CD4-positive, alpha-beta memory T cell (primary cell): Measurements from ENCODE around the gene ZNF646. TPM values are rescaled to one million over a fixed set of nuclear protein-coding genes. Genes with fewer than 3 reads are reported as not detected.

Source experiments
- CTCF ChIA-PET: fragments of 350-600 bp; sonication (Branson Sonifier 250); formaldehyde crosslinking; loops from one replicate; lab custom pipeline; 2021; ENCODE audit warnings: inconsistent platforms; ENCODE audit not compliant: partially characterized antibody; lab: Charles Lee
- POLR2A ChIA-PET: fragments of 350-600 bp; sonication (Branson Sonifier 250); formaldehyde crosslinking; loops from one replicate; lab custom pipeline; 2021; ENCODE audit not compliant: partially characterized antibody; lab: Charles Lee
- DNase-seq, 5 donors: peaks; one replicate each; pipeline versions ENCODE4 v3.0.0 to v3.0.0-alpha.2; 2020 to 2022; ENCODE audit warnings: mixed read lengths in 1 of 5
- H3K27ac ChIP-seq: one replicate; pipeline ENCODE4 v1.7.0; 2013; ENCODE audit warnings: low read depth, low read length
- H3K27me3 ChIP-seq: 2 replicates; pipeline ENCODE4 v1.7.0; 2013; ENCODE audit warnings: mild to moderate bottlenecking, low read length, moderate library complexity; ENCODE audit not compliant: insufficient read depth
- H3K36me3 ChIP-seq: 2 replicates; pipeline ENCODE4 v1.7.0; 2013; ENCODE audit warnings: mild to moderate bottlenecking, low read length, moderate library complexity; ENCODE audit not compliant: insufficient read depth
- H3K4me1 ChIP-seq: 2 replicates; pipeline ENCODE4 v1.7.0; 2013; ENCODE audit warnings: mild to moderate bottlenecking, low read length, moderate library complexity; ENCODE audit not compliant: insufficient read depth
- H3K4me3 ChIP-seq, 2 donors: one replicate each; pipeline ENCODE4 v1.7.0; 2013; ENCODE audit warnings: low read length in 2 of 2, mild to moderate bottlenecking in 1 of 2
- H3K9me3 ChIP-seq, 2 donors: one replicate each; pipeline ENCODE4 v1.7.0; 2013; ENCODE audit warnings: low read length in 2 of 2, control low read depth in 1 of 2; ENCODE audit not compliant: control insufficient read depth in 1 of 2
- H3K27ac Mint-ChIP-seq, 7 donors: one replicate each; pipeline ENCODE4 v1.8.0; 2020 to 2021; ENCODE audit warnings: mixed read lengths in 7 of 7, mild to moderate bottlenecking in 6 of 7, inconsistent platforms in 3 of 7, moderate library complexity in 3 of 7
- H3K27me3 Mint-ChIP-seq, 2 donors: one replicate each; pipeline ENCODE4 v1.8.0; 2020 to 2021; ENCODE audit warnings: mixed read lengths in 2 of 2
- H3K36me3 Mint-ChIP-seq, 2 donors: one replicate each; pipeline ENCODE4 v1.8.0; 2020 to 2021; ENCODE audit warnings: mixed read lengths in 2 of 2, inconsistent platforms in 1 of 2, mild to moderate bottlenecking in 1 of 2
- H3K4me1 Mint-ChIP-seq, 4 donors: one replicate each; pipeline ENCODE4 v1.8.0; 2020 to 2021; ENCODE audit warnings: mixed read lengths in 4 of 4, mild to moderate bottlenecking in 1 of 4
- H3K4me3 Mint-ChIP-seq, 8 donors: one replicate each; pipeline ENCODE4 v1.8.0; 2020 to 2021; ENCODE audit warnings: mixed read lengths in 8 of 8, mild to moderate bottlenecking in 7 of 8, moderate library complexity in 6 of 8, inconsistent platforms in 3 of 8
- H3K9me3 Mint-ChIP-seq, 8 donors: one replicate each; pipeline ENCODE4 v1.8.0; 2020 to 2021; ENCODE audit warnings: mixed read lengths in 8 of 8, mild to moderate bottlenecking in 5 of 8, inconsistent platforms in 3 of 8, moderate library complexity in 1 of 8
- intact Hi-C: fragments of 100-400 bp; cut with micrococcal nuclease; formaldehyde crosslinking; loops from one replicate; pipeline ENCODE4 v1.15.1; 2023
- polyA plus RNA-seq, 2 donors: library from polyadenylated mRNA; unstranded; fragments of 300-500 nt; fragmentation: Illumina TruSeq; gene quantifications; one replicate each; pipeline ENCODE4 v1.2.3, GENCODE V29; 2021
- total RNA-seq, 2 experiments: library from RNA; stranded (reverse); gene quantifications; one replicate each; pipeline ENCODE4 v1.2.3, GENCODE V29; 2021

ZNF646 gene
- total and polyA plus RNA-seq, 4 experiments from 2014 or later, result 0.77 to 47.0 (median 27.9) TPM

DNA sequence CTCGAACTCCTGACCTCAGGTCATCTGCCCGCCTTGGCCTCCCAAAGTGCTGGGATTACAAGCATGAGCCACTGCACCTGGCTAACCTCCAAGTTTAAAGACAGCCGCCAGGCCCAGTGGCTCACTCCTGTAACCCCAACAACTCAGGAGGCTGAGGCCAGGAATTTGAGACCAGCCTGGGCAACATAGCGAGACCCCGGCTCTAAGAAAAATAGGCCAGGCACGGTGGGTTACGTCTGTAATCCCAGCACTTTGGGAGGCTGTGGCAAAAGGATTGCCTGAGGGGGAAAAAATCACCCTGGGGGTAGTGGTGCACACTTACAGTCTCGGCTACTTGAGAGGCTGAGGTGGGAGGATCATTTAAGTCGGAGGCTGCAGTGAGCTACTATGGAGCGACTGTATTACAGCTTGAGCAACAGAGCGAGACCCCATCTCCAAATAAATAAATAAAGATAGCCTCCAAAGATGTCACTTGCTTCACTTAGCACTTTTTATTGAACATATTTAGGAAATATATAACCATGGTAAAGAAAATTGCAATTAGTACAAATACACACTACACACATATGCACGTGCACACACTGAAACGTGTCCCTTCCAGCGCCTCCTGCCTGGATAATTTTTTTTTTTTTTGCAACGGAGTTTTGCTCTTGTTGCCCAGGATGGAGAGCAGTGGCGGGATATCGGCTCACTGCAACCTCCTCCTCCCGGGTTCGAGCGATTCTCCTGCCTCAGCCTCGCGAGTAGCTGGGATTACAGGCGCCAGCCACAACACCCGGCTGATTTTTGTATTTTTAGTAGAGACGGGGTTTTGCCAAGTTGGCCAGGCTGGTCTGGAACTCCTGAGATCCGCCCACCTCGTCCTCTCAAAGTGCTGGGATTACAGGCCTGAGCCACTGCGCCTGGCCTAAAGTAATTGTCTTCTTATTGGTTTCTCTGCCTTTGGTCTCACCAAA is 32.6 kb downstream of the ZNF646 start:
- intact Hi-C loops, result no loop called here
- Mint-ChIP-seq H3K36me3 (peaks cover 3 to 15% of the 10 kb centered on the region in 2 donors), H3K27me3 (no peaks in the 10 kb centered on the region), H3K9me3 (peaks cover 0 to 2% (median 0%) of the 10 kb centered on the region in 8 donors), H3K4me3 (peak overlapping the region; percentile 83 to 90 (median 87)), H3K27ac (no peak overlapping the region), H3K4me1 (peaks cover 8 to 23% (median 15%) of the 10 kb centered on the region in 4 donors)
- no peaks in the 10 kb centered on the region for H3K9me3 ChIP-seq
- H3K4me3 ChIP-seq, result no peak overlapping the region
- peaks cover 20% of the 10 kb centered on the region for H3K4me1 ChIP-seq
- POLR2A ChIA-PET, result interaction anchor here (1.4 kb wide), 1 partner anchor 35 kb away, joined by 3 read pairs; no protein-coding TSS in a partner anchor
- no peak overlapping the region for H3K27ac ChIP-seq
- H3K27me3 ChIP-seq, result no peaks in the 10 kb centered on the region
- H3K36me3 ChIP-seq, result no peaks in the 10 kb centered on the region
- no peak for DNase-seq
- CTCF ChIA-PET, result interaction anchor here (0.7 kb wide), 1 partner anchor 39 kb away, joined by 3 read pairs; no protein-coding TSS in a partner anchor

DNA sequence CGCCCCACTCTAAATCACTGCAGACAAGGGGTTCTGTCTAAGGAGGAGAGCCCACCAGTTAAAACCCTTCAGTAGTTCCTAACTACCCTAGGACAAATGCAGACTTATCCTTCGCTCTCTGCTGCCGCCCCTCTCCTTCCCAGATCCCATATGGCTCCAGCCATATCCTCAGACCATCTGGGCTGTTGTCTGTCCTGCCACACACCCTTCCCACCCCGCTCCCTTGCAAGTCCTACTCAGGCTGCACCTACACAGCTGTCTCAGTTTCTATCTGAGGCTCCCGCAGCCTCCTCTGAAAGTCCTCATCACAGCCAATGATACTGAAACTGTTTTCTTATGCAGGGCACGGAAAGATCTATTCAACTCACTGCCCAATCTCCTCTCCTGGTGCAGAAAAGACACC is 33.2 kb downstream of the ZNF646 start:
- Mint-ChIP-seq H3K27ac (peak overlapping the region in 6 of 7 donors; percentile 48 to 94 (median 85)), H3K9me3 (no peaks in the 10 kb centered on the region)
- intact Hi-C loops, result no loop called here

DNA sequence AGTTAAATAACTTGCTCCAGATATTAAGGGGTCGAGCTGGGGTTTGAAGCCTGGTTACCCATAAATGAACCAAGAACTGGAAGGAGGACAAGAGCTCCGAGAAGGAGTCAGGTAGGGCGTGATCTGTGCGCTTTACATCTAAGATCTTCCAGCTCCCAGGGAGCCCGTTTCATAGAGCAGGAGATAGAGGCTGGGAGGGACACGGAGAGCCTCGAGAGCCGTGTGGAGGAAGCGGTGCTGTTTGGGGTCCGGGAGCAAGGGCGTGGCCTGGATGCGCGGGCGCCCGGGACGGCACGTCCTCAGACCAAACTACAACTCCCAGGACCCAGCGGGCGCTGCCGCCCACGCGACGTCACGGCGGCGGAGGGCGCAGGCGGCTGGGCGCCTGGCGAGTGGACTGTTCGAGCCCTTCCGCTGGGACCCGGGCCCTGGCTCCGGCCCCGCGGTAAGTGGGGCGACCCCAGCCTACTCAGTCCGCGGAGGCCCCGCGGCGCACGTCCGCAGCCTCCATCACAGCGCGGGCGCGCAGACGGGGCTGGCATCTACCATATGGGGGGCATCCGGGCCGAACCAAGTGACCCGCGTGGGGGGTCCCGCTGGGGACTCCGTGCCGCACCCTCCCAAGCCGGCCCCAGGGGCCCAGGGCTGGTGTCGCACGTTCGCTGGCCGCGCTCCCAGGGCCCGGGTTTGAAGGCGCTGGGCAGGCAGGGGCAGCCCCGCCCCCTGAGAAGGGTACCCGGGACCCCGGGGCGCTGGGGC is 34.0 kb downstream of the ZNF646 start, which contains the start of gene BCKDK:
TSS of gene BCKDK (plus strand) at position 352 of the 759 bp plus-strand sequence. CDS start 838 bp downstream, outside the sequence.
- Mint-ChIP-seq H3K27ac (peak within 1 kb of the TSS; percentile 79 to 94 (median 85)), H3K4me1 (peaks cover 8 to 23% (median 15%) of the 10 kb centered on the region in 4 donors), H3K4me3 (peak within 1 kb of the TSS; percentile 83 to 90 (median 87)), H3K27me3 (no peaks in the 10 kb centered on the region), H3K9me3 (no peaks in the 10 kb centered on the region), H3K36me3 (peaks cover 3 to 20% of the 10 kb centered on the region in 2 donors)
- H3K36me3 ChIP-seq, result peaks cover 6% of the 10 kb centered on the region
- peak; percentile 43 to 52 (median 44) for DNase-seq
- intact Hi-C loops, result no loop called here
- H3K27ac ChIP-seq, result peak within 1 kb of the TSS; percentile 75
- CTCF ChIA-PET, result interaction anchor here (0.7 to 1.1 kb wide), 2 partner anchors 22 to 34 kb away, joined by 3 to 4 read pairs; no protein-coding TSS in a partner anchor
- no peaks in the 10 kb centered on the region for H3K9me3 ChIP-seq
- POLR2A ChIA-PET, result interaction anchor here (0.5 to 3.0 kb wide), 6 partner anchors 9 to 93 kb away, joined by 3 to 15 read pairs (median 3); partner anchors contain the start of genes FUS, KAT8, ZNF646 and ZNF668
- no peaks in the 10 kb centered on the region for H3K27me3 ChIP-seq
- peaks cover 20% of the 10 kb centered on the region for H3K4me1 ChIP-seq
- H3K4me3 ChIP-seq, result peak within 1 kb of the TSS; percentile 14 to 83

More for the DNA sequence above, 33.2 kb downstream of the ZNF646 start:
- CTCF ChIA-PET, result interaction anchor here (1.1 kb wide), 1 partner anchor 35 kb away, joined by 4 read pairs; no protein-coding TSS in a partner anchor
- DNase-seq, result no peak
- peak overlapping the region in 1 of 2 donors; percentile 14 for H3K4me3 ChIP-seq
- no peaks in the 10 kb centered on the region for H3K27me3 ChIP-seq
- no peaks in the 10 kb centered on the region for H3K9me3 ChIP-seq
- H3K36me3 Mint-ChIP-seq, result peaks cover 3 to 17% of the 10 kb centered on the region in 2 donors
- H3K4me1 Mint-ChIP-seq, result peaks cover 8 to 23% (median 15%) of the 10 kb centered on the region in 4 donors
- peaks cover 20% of the 10 kb centered on the region for H3K4me1 ChIP-seq
- H3K4me3 Mint-ChIP-seq, result peak overlapping the region; percentile 83 to 90 (median 87)
- H3K36me3 ChIP-seq, result peaks cover 6% of the 10 kb centered on the region
- POLR2A ChIA-PET, result interaction anchor here (0.5 to 3.0 kb wide), 6 partner anchors 10 to 94 kb away, joined by 3 to 15 read pairs (median 3); partner anchors contain the start of genes FUS, KAT8, ZNF646 and ZNF668
- H3K27me3 Mint-ChIP-seq, result no peaks in the 10 kb centered on the region
- no peak overlapping the region for H3K27ac ChIP-seq

DNA sequence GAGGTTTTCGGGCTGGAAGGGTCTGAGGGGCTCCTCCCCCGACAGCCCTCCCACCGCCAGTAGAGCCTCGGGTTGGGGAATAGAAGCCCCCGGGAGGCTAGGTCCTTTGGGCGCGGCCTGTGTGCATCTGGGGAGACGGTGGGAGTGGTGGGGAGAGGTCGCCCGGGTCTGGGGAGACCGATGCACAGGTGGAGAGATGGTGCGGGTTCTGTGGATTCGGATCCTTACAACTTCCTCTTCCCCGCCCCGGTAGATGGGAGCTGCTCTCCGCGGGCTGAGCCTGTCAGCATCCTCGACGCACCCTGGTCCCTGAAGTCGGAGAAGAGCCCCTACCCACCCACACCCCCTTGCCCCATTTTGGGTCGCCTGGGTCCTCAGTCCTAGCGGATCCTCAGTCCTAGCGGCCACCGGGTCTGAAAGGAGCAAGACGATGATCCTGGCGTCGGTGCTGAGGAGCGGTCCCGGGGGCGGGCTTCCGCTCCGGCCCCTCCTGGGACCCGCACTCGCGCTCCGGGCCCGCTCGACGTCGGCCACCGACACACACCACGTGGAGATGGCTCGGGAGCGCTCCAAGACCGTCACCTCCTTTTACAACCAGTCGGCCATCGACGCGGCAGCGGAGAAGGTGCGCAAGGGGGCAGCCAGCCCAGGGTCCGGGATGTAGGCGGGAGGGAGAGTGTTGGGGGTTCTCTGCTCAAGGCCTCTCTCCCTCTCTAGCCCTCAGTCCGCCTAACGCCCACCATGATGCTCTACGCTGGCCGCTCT is 34.8 kb downstream of the ZNF646 start:
- intact Hi-C loops, result no loop called here
- H3K27me3 ChIP-seq, result no peaks in the 10 kb centered on the region
- H3K27ac ChIP-seq, result peak overlapping the region; percentile 75
- Mint-ChIP-seq H3K27ac (peak overlapping the region in 5 of 7 donors; percentile 64 to 92 (median 83)), H3K4me3 (peak overlapping the region; percentile 74 to 86 (median 84)), H3K36me3 (peaks cover 3 to 20% of the 10 kb centered on the region in 2 donors), H3K27me3 (no peaks in the 10 kb centered on the region), H3K4me1 (peaks cover 8 to 23% (median 15%) of the 10 kb centered on the region in 4 donors), H3K9me3 (peaks cover 0 to 2% (median 0%) of the 10 kb centered on the region in 8 donors)
- H3K36me3 ChIP-seq, result peaks cover 6% of the 10 kb centered on the region
- CTCF ChIA-PET, result interaction anchor here (3.1 kb wide), 1 partner anchor 33 kb away, joined by 10 read pairs; no protein-coding TSS in a partner anchor
- H3K4me3 ChIP-seq, result peak overlapping the region; percentile 14 to 83
- DNase-seq, result no peak
- peaks cover 20% of the 10 kb centered on the region for H3K4me1 ChIP-seq
- POLR2A ChIA-PET, result interaction anchor here (3.0 kb wide), 1 partner anchor 9 kb away, joined by 15 read pairs; the partner anchor contains the start of gene KAT8
- no peaks in the 10 kb centered on the region for H3K9me3 ChIP-seq

DNA sequence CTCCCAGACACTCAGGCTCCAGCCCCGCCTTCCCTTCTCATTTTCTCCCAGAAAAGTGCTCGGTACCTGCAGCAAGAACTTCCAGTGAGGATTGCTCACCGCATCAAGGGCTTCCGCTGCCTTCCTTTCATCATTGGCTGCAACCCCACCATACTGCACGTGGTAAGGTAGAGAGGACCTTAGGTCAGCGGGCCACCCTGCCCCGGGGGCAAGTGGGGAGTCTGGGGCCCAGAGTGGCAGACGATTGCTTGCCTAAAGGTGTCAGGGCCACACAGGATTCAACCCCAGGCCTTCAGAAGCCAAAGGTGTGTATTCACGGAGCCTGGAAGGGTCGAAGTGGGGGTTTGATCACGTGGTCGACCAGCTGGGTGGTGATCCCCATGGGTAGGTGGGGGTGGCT is 35.4 kb downstream of the ZNF646 start:
- intact Hi-C loops, result no loop called here
- H3K27me3 ChIP-seq, result no peaks in the 10 kb centered on the region
- Mint-ChIP-seq H3K36me3 (peaks cover 3 to 20% of the 10 kb centered on the region in 2 donors), H3K27me3 (no peaks in the 10 kb centered on the region), H3K27ac (peak overlapping the region; percentile 64 to 92 (median 82)), H3K4me1 (peaks cover 8 to 23% (median 15%) of the 10 kb centered on the region in 4 donors), H3K4me3 (peak overlapping the region; percentile 74 to 86 (median 84)), H3K9me3 (peaks cover 0 to 2% (median 0%) of the 10 kb centered on the region in 8 donors)
- CTCF ChIA-PET, result interaction anchor here (3.1 kb wide), 1 partner anchor 32 kb away, joined by 10 read pairs; no protein-coding TSS in a partner anchor
- H3K9me3 ChIP-seq, result no peaks in the 10 kb centered on the region
- POLR2A ChIA-PET, result interaction anchor here (1.6 to 3.0 kb wide), 2 partner anchors 8 to 71 kb away, joined by 8 to 15 read pairs; partner anchors contain the start of genes FUS and KAT8
- peaks cover 6% of the 10 kb centered on the region for H3K36me3 ChIP-seq
- no peak overlapping the region for H3K27ac ChIP-seq
- no peak overlapping the region for H3K4me3 ChIP-seq
- DNase-seq, result no peak
- H3K4me1 ChIP-seq, result peaks cover 20% of the 10 kb centered on the region
